GM19099 (cell line): ENCODE data around the gene RMI1.

ENCODE experiments used
- POLR2A ChIP-seq: IDR thresholded peaks from 3 replicates; pipeline ENCODE4 v1.6.1; 2011; ENCODE audit warnings: low read depth; ENCODE audit not compliant: insufficient read length; ENCODE audit errors: extremely low read depth

RMI1 gene

GRCh38 chr9:83980395-83981125 lies at the start of gene RMI1:
TSS of gene RMI1 (plus strand) at chr9:83980805. CDS start at chr9:84000987, 20,182 bp downstream.
- peak; percentile 96 for TF ChIP-seq POLR2A

- TF ChIP-seq POLR2A: no peak
Measured at GRCh38 chr9:83930881-83931280, 49.7 kb upstream of the RMI1 start.

GRCh38 chr9:83932011-83932410 lies 48.6 kb upstream of the RMI1 start:
- TF ChIP-seq POLR2A: no peak

- no peak for TF ChIP-seq POLR2A
Measured at GRCh38 chr9:83932851-83933250, 47.8 kb upstream of the RMI1 start.

DNA sequence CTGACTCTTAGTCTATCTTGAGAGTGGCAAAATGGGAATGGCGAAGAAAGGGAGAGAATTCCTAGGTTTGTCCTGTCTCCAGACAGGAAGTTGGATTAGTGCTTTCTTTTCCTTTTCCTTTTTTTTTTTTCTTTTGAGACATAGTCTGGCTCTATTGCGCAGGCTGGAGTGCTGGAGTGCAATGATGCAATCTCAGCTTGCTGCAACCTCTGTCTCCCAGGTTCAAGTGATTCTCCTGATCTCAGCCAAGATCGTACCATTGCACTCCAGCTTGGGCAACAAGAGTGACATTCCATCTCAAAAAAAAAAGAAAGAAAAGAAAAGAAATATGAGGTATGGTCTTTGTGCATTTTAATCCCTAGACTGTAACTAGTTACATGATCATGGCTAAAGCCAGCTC lies 46.8 kb upstream of the RMI1 start:
- TF ChIP-seq POLR2A: no peak

DNA sequence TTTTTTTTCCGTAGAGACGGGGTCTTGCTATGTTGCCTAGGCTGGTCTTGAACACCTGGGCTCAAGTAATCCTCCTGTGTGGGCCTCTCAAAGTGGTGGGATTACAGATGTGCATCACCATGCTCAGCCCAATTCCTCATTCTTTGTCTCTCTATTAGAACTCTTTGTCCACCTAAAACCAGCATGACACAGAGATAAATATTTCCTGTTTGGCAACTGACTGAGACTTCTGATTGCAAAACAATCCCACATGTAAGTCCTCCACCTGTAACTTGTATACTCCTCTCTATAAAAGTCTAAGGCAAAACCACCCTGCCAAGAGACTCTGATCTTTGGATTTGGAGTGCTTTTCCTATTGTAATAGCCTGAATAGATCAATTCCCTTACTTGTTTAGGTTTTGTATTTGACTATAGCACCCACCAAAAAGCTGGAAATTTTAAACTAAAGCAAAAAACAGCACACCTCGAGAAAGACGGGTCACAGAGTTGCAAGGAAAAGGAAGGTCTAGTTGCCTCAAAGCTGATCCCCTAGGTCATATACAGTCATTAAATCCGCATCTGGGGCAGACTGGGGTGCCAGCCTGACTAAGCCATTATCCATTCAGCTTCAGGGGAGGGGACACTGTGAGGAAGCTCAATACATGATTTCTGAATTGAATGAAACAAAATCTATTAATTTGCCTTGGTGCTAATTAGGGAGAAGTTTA lies 45.9 kb upstream of the RMI1 start:
- TF ChIP-seq POLR2A: no peak

- no peak for TF ChIP-seq POLR2A
Measured at GRCh38 chr9:83935276-83935935, 45.2 kb upstream of the RMI1 start.

- TF ChIP-seq POLR2A: no peak
Measured at GRCh38 chr9:83936523-83936922, 44.1 kb upstream of the RMI1 start.

- TF ChIP-seq POLR2A: no peak
Measured at GRCh38 chr9:83937861-83938455, 42.6 kb upstream of the RMI1 start.

- no peak for TF ChIP-seq POLR2A
Measured at GRCh38 chr9:83940590-83941303, 39.9 kb upstream of the RMI1 start.

- TF ChIP-seq POLR2A: no peak
Measured at GRCh38 chr9:83956086-83956435, 24.5 kb upstream of the RMI1 start.

GRCh38 chr9:83956436-83957247 lies 24.0 kb upstream of the RMI1 start:
- peak; percentile 71 for TF ChIP-seq POLR2A

GRCh38 chr9:83957248-83957513 lies 23.4 kb upstream of the RMI1 start:
- no peak for TF ChIP-seq POLR2A

GRCh38 chr9:83959061-83959460 lies 21.5 kb upstream of the RMI1 start:
- no peak for TF ChIP-seq POLR2A
